NCI-H1417 treated with DMSO at 0.1 percent for 48 hours (cell line): ENCODE results near the gene RASA4B.
"Not testable (repeated sequence)": the region's sequence is repeated elsewhere in the genome, so short reads cannot be mapped to it uniquely, and the experiment has no call there.

Experiments used
- DNase-seq: peaks from one replicate; lab custom pipeline; 2025; lab: John Stamatoyannopoulos, UW

RASA4B gene

GRCh38 chr7:102517550-102518147, at the start of gene RASA4B:
Gene RASA4B (minus strand): TSS chr7:102517777. CDS start chr7:102517710, 67 bp downstream.
- DNase-seq: not testable (repeated sequence)

GRCh38 chr7:102550808-102551422, 33.3 kb upstream of the RASA4B start, which contains the start of gene SPDYE2:
Gene SPDYE2 (plus strand): TSS chr7:102551226. CDS start chr7:102553256, 2,030 bp downstream.
- DNase-seq: not testable (repeated sequence)

GRCh38 chr7:102546353-102546752, 28.8 kb upstream of the RASA4B start:
- not testable (repeated sequence) for DNase-seq

GRCh38 chr7:102545288-102545687, 27.7 kb upstream of the RASA4B start:
- not testable (repeated sequence) for DNase-seq

GRCh38 chr7:102544372-102544771, 26.8 kb upstream of the RASA4B start:
- not testable (repeated sequence) for DNase-seq

- DNase-seq: not testable (repeated sequence)
Observed at GRCh38 chr7:102543596-102543995, 26.0 kb upstream of the RASA4B start, which contains the start of gene UPK3BL2. Gene UPK3BL2 (minus strand): TSS chr7:102543696. CDS start chr7:102543636, 60 bp downstream.

- not testable (repeated sequence) for DNase-seq
Observed at GRCh38 chr7:102542771-102543170, 25.2 kb upstream of the RASA4B start.

- not testable (repeated sequence) for DNase-seq
Observed at GRCh38 chr7:102542083-102542482, 24.5 kb upstream of the RASA4B start.

- DNase-seq: not testable (repeated sequence)
Observed at GRCh38 chr7:102540604-102541003, 23.0 kb upstream of the RASA4B start.

GRCh38 chr7:102535062-102535615, 17.6 kb upstream of the RASA4B start:
- DNase-seq: not testable (repeated sequence)

- not testable (repeated sequence) for DNase-seq
Observed at GRCh38 chr7:102532127-102532526, 14.6 kb upstream of the RASA4B start.

- not testable (repeated sequence) for DNase-seq
Observed at GRCh38 chr7:102531583-102531982, 14.0 kb upstream of the RASA4B start.

- DNase-seq: not testable (repeated sequence)
Observed at GRCh38 chr7:102527822-102528793, 10.5 kb upstream of the RASA4B start.

- not testable (repeated sequence) for DNase-seq
Observed at GRCh38 chr7:102527182-102527581, 9.6 kb upstream of the RASA4B start.

GRCh38 chr7:102524803-102525202, 7.2 kb upstream of the RASA4B start:
- DNase-seq: not testable (repeated sequence)

- DNase-seq: not testable (repeated sequence)
Observed at GRCh38 chr7:102520797-102521196, 3.2 kb upstream of the RASA4B start.

- DNase-seq: not testable (repeated sequence)
Observed at GRCh38 chr7:102516951-102517350, 626 bp downstream of the RASA4B start.

GRCh38 chr7:102515889-102516288, 1.7 kb downstream of the RASA4B start:
- DNase-seq: not testable (repeated sequence)

GRCh38 chr7:102514881-102515721, 2.5 kb downstream of the RASA4B start:
- not testable (repeated sequence) for DNase-seq

GRCh38 chr7:102512642-102513221, 4.8 kb downstream of the RASA4B start:
- not testable (repeated sequence) for DNase-seq
